Epithelial cell of proximal tubule (primary cell): ENCODE measurements around the gene SLC26A4. TPM values are rescaled to one million over a fixed set of nuclear protein-coding genes. Genes with fewer than 3 reads are reported as not detected.

Experiments
- DNase-seq: peaks from one replicate; pipeline ENCODE4 v3.0.0-alpha.2; 2011; ENCODE audit warnings: low read depth
- H3K4me3 ChIP-seq: 2 replicates; pipeline ENCODE4 v1.5.1; 2011; ENCODE audit warnings: low read depth, mild to moderate bottlenecking, low read length
- total RNA-seq: library from RNA; depleted of rRNA; stranded (reverse); fragments of >200 nt; gene quantifications from 2 replicates; pipeline ENCODE4 v1.2.3, GENCODE V29; 2015
- TF ChIP-seq, protein P1 (sequence below): conservative IDR thresholded peaks from 2 replicates; pipeline ENCODE4 v1.5.1; 2012; ENCODE audit warnings: low read depth, mild to moderate bottlenecking, low read length

The SLC26A4 gene
- total RNA-seq, 1 donor from 2014 or later: 0.35 TPM

DNA sequence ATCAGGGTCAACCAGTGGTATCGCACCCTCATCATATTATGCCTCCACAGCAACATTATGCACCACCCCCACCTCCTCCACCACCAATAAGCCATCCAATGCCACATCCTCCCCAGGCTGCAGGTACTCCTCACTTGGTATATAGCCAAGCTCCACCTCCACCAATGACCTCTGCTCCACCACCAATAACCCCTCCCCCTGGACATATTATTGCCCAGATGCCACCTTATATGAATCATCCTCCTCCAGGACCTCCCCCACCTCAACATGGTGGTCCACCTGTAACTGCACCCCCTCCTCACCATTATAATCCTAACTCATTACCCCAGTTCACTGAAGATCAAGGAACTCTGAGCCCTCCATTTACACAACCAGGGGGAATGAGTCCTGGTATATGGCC lies 98.0 kb downstream of the SLC26A4 start:
- no peak overlapping the region for H3K4me3 ChIP-seq
- no peak for DNase-seq
- TF ChIP-seq, protein P1, sequence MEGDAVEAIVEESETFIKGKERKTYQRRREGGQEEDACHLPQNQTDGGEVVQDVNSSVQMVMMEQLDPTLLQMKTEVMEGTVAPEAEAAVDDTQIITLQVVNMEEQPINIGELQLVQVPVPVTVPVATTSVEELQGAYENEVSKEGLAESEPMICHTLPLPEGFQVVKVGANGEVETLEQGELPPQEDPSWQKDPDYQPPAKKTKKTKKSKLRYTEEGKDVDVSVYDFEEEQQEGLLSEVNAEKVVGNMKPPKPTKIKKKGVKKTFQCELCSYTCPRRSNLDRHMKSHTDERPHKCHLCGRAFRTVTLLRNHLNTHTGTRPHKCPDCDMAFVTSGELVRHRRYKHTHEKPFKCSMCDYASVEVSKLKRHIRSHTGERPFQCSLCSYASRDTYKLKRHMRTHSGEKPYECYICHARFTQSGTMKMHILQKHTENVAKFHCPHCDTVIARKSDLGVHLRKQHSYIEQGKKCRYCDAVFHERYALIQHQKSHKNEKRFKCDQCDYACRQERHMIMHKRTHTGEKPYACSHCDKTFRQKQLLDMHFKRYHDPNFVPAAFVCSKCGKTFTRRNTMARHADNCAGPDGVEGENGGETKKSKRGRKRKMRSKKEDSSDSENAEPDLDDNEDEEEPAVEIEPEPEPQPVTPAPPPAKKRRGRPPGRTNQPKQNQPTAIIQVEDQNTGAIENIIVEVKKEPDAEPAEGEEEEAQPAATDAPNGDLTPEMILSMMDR: no peak

DNA sequence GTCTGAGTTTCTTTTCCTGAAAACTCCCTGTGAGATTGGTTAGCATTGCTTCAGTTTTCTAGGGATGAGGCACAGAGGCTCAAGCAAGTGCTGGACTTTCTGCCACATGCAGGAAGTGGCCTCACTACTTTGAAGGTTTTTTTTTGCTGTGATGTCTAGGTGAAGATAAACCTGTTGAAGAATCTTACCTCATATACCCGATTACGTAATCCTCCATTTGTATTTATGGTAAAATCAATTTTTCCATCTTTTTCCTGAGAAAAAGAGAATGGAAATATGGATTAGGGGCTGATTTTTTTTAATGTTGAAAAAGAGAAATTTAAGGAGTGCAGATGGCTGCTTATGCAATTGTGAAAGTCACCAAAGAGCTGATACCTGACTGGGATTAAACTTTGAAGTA lies 106.8 kb downstream of the SLC26A4 start:
- TF ChIP-seq, protein P1: no peak
- H3K4me3 ChIP-seq: no peak overlapping the region
- DNase-seq: no peak

Other genes starting within 250 kb of the SLC26A4 start
- gene GPR22, start 190.8 kb upstream of the SLC26A4 start, total RNA-seq: not detected in 2 replicates
- 23.1 and 31.4 TPM in 2 replicates for gene COG5, start 96.9 kb upstream of the SLC26A4 start, total RNA-seq
- gene DUS4L, start 96.9 kb upstream of the SLC26A4 start, total RNA-seq: 10.5 and 14.2 TPM in 2 replicates
- 53.9 and 73.5 TPM in 2 replicates for gene BCAP29, start 80.6 kb upstream of the SLC26A4 start, total RNA-seq
- gene CBLL1, start 83.3 kb downstream of the SLC26A4 start, total RNA-seq: 21.3 and 26.0 TPM in 2 replicates
- gene SLC26A3, start 142.4 kb downstream of the SLC26A4 start, total RNA-seq: not detected in 2 replicates
- 54.4 and 59.3 TPM in 2 replicates for gene DLD, start 230.4 kb downstream of the SLC26A4 start, total RNA-seq